ENCODE results near the gene GSG1L2.

Gene GSG1L2

GRCh38 chr17:9817086-9817485 is 4.8 kb downstream of the GSG1L2 start:
- TF ChIP-seq, protein P1, sequence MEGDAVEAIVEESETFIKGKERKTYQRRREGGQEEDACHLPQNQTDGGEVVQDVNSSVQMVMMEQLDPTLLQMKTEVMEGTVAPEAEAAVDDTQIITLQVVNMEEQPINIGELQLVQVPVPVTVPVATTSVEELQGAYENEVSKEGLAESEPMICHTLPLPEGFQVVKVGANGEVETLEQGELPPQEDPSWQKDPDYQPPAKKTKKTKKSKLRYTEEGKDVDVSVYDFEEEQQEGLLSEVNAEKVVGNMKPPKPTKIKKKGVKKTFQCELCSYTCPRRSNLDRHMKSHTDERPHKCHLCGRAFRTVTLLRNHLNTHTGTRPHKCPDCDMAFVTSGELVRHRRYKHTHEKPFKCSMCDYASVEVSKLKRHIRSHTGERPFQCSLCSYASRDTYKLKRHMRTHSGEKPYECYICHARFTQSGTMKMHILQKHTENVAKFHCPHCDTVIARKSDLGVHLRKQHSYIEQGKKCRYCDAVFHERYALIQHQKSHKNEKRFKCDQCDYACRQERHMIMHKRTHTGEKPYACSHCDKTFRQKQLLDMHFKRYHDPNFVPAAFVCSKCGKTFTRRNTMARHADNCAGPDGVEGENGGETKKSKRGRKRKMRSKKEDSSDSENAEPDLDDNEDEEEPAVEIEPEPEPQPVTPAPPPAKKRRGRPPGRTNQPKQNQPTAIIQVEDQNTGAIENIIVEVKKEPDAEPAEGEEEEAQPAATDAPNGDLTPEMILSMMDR (IDR thresholded peaks at IDR 0.05) = no peak
- Histone ChIP-seq H3K4me3 (no peak overlapping the region), H3K27ac (no peak overlapping the region)
- no peak for DNase-seq (ENCODE audit: low spot score)

DNA sequence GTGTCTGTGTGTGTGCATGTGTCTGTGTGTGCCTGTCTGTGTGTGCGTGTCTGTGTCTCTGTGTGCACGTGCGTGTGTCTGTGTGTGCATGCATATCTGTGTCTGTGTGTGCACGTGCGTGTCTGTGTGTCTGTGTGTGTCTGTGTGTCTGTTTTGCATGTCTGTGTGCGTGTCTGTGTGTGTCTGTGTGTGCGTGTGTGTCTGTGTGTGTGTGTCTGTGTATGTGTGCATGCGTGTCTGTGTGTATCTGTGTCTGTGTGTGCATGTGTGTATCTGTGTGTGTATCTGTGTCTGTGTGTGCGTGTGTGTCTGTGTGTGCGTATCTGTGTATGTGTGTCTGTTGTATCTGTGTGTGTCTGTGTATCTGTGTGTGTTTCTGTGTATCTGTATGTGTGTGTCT is 5.4 kb downstream of the GSG1L2 start:
- no peak overlapping the region for H3K27ac ChIP-seq
- TF ChIP-seq, protein P1 (IDR thresholded peaks at IDR 0.05) = no peak
- H3K4me3 ChIP-seq = no peak overlapping the region
- DNase-seq (ENCODE audit: low spot score) = no peak

DNA sequence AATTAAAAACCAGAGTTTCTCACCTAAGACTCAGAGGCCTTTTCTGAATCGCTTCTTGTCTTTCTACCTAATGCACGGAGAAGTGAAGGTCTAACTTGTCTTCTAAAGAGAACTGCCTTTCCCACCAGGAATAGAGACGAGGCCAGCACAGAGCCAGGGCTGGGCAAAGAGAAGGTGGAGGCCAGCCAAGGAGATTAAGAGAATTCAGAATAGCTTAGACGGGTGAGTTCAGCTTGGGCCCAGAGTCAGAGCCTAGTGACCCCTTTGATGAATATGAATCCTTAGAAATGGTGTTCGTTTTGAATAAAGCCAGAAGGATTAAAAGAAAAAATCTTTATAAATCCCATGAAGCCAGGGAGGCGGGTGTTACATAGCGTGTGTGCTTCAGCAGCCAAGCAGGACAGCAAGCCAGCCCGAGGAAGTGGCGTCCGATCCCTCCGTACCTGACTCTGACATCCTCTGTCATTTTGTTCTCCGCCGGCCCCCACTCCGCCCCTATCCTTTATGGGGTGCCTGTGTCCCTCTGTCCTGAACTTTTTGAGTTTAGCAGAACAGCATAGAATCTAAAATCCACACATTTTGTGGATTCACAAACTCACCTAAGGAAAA is 7.4 kb downstream of the GSG1L2 start:
- no peak overlapping the region for H3K4me3 ChIP-seq
- TF ChIP-seq, protein P1 (IDR thresholded peaks at IDR 0.05) = no peak
- DNase-seq (ENCODE audit: low spot score) = no peak
- H3K27ac ChIP-seq = no peak overlapping the region

DNA sequence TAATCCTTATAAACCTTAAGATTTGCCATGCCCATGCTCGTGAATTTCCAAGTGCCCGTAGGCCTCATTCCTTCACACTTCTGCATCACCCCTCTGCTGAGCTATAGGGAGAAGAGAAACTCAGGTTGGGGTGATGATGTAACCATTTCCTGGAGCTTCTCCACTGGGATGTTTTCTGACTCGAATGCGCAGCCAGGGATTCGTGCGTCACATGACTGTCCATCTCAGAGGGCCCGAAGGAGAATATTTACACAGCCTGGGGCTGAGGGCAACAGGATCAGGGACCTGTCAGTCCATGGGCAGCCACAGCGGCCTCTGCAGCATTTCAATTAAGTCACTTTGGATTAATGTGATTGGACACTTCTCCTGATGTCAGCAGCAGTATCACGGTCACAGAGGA is 8.7 kb downstream of the GSG1L2 start:
- DNase-seq (ENCODE audit: low spot score) = no peak
- TF ChIP-seq, protein P1 (IDR thresholded peaks at IDR 0.05) = no peak
- H3K27ac ChIP-seq = no peak overlapping the region
- no peak overlapping the region for H3K4me3 ChIP-seq

DNA sequence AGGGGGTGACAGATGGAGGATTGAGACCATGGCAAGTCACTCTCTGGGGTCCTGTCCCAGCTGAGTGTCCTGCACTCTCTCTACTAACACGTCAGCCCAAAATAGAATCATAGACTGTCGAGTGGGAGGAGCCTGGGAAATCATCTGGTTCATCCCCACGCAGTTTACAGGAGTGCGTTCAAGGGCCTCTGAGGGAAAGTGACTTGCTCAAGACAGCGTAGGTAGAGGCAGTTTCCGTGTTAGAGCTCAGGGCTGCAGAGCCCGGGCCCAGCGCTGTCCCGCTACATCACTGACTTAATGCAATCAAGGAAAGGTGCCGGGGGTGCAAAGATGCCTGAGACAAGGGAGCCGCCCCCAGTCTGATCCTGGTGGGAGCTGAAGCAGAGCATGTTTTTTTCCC is 10.3 kb downstream of the GSG1L2 start:
- TF ChIP-seq, protein P1 (IDR thresholded peaks at IDR 0.05) = no peak
- no peak overlapping the region for H3K4me3 ChIP-seq
- H3K27ac ChIP-seq = no peak overlapping the region

DNA sequence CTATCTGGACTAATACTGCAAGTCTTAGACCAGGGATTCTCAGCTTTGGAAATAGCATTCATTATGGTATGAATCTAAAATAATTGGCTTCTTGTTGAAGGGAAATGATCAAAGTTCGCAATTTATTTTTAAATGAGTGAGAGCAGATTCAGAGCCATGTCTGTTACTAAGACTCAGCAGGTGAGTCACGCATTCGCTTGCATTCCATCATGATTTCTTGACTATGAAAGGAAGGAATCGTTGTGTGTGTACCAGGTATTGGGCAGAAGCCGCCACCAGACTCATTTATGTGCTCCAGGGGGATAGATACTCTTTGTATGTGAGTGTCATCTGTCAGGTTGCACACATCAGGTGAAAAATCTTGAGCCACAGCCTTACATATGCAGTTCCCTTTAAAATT is 10.8 kb downstream of the GSG1L2 start:
- TF ChIP-seq, protein P1 (IDR thresholded peaks at IDR 0.05) = no peak
- H3K27ac ChIP-seq = no peak overlapping the region
- DNase-seq (ENCODE audit: low spot score) = no peak
- no peak overlapping the region for H3K4me3 ChIP-seq

More for the DNA sequence above, 10.3 kb downstream of the GSG1L2 start:
- no peak for DNase-seq (ENCODE audit: low spot score)

GRCh38 chr17:9810100-9810949 is 11.6 kb downstream of the GSG1L2 start:
- Histone ChIP-seq H3K4me3 (no peak overlapping the region), H3K27ac (no peak overlapping the region)
- DNase-seq (ENCODE audit: low spot score) = no peak
- TF ChIP-seq, protein P1 (IDR thresholded peaks at IDR 0.05) = no peak

All from coronary artery (tissue), 2 donors.